ENCODE measurements around the gene SUGCT.
A peak's percentile ranks its signal among the peaks of the same experiment; 100 is the strongest.
"Not testable (repeated sequence)": the region's sequence is repeated elsewhere in the genome, so short reads cannot be mapped to it uniquely, and the experiment has no call there.

The SUGCT gene

DNA sequence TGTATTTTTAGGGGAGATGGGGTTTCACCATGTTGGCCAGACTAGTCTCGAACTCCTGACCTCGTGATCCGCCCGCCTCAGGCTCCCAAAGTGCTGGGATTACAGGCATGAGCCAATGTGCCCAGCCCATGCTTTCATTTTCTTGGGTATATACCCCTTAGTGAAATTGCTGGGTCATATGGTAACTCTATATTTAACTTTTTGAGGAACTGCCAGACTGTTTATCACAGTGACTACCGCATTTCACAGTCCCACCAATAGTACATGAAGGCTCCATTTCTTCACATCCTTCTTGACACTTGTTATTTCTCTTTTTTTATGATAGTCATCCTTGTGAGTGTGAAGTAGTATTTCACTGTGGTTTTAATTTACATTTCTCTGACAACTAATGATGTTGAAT is 134.0 kb downstream of the SUGCT start:
- not testable (repeated sequence) for FAIRE-seq

DNA sequence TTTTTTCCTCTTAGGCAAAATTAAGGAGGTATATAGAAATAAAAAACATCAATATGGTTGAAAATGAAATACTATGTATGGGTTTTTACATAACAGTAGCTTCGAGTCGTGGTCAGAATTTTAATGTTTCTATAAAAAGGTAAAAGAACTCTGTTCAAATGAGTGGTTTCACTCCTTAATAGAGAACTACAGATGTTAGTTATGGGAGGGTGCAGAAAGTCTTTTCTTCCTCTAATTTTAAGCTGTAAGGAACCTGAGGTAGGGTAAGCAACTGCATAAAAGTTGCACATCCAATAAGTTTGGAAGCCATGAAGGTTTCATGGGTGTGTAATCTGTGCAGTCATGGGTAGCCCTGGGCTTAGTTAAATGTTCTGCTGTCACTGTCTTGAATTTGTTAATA is 141.3 kb downstream of the SUGCT start:
- FAIRE-seq = no peak

DNA sequence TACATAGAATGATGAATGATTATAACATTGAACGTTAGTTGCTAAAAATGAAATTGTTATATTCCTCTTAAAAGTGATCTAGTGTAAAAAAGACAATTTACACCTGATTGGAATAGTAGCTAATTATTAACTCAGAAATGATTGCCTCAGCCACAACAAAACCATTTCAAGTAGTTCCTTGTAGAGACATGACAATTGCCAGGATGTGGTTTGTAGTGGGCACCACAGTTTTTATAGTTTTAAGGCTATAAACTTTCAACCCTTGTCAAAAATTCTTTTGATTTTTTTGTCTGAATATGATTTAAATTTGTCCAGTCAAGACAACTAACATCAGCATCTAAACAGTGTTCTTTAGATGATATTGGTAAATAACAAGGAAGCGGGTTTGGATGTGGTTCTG is 145.2 kb downstream of the SUGCT start:
- FAIRE-seq = no peak

DNA sequence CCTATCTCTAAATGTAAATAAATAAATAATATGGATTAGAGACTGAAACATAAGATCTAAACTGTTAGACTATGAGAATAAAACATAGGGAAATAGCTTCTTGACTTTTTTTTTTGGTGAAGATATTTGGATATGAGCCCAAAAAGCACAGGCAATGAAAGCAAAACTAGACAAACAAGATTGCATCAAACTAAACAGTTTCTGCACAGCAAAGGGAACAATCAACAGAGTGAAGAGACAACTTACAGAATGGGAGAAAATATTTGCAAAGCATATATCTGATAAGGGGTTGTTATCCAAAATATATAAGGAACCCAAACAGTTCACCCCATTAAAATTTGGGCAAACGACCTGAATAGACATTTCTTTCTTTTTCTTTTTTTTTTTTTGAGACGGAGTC is 148.1 kb downstream of the SUGCT start:
- no peak for FAIRE-seq

GRCh38 chr7:40283391-40283790 is 148.6 kb downstream of the SUGCT start:
- FAIRE-seq = no peak

GRCh38 chr7:40288827-40289226 is 154.0 kb downstream of the SUGCT start:
- no peak for FAIRE-seq

GRCh38 chr7:40297741-40298311 is 163.0 kb downstream of the SUGCT start:
- FAIRE-seq = no peak

GRCh38 chr7:40298421-40298820 is 163.6 kb downstream of the SUGCT start:
- no peak for FAIRE-seq

- FAIRE-seq = no peak
Measured at GRCh38 chr7:40299097-40299496, 164.3 kb downstream of the SUGCT start.

DNA sequence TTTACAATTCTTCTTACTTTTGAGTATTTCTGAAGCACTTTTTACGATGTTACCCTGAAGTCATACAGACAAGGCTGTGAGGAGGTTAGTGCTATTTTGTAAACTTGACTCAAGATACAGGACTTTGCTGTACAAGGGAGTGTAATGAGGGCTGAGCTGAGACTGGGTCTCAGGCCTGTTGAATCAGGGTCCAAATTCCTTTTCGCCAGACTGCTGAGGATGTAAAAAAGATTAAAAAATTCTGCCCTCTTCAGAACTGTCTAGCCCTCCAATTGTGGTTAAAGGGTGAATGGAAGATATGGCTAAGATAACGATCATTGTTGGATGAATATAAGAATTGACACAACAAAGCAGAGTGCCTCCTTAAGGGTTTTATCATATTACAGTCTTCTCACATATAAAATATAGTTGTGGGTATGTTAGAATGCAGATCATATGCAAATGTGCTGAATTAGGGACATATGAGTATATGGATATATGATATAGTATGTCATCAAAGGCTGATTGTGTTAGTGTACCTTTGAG is 165.4 kb downstream of the SUGCT start:
- no peak for FAIRE-seq

DNA sequence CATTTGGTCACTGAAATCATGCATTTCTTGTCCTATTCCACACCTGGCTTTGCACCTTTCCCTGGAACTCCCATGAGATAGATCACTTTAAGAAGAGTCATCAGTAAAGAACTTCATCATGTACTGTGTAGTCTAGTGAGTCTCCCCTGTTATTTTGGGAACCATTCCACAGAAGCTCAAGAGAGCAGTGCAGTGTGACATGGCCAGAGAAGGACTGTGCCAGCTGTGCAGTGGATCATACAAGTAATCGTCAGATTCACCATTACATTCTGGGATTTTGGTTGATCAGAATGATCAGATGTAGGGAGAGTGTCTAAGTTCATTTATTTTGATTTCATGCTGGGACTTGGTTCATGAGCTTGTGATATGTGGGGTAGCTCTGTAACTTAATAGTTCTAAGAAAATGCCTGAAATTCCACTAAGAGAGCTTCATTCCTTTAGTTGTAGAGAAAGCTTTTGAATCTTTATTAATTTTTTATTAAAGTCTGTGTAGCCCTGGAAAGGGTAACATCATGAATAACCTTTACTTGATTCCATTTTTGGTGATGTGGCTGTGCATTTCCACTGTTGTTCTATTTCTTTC is 166.8 kb downstream of the SUGCT start:
- no peak for FAIRE-seq

DNA sequence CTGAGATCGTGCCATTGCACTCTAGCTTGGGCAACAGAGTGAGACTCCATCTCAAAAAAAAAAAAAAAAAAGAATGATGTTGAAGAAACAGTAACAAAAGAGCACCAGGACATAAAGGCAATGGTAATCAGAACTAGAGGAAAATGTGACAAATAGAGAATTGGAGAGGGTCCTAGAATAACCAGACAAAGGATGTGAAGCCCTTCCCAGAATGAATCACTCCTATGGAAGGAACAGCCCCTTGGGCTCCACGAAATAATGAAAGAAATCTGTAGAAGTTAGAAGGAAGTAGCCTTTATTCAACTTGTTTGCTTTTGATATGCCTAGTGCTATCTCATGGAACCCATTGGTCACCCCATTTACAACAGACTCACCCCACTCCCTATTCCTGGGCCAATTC is 169.2 kb downstream of the SUGCT start:
- FAIRE-seq = no peak

DNA sequence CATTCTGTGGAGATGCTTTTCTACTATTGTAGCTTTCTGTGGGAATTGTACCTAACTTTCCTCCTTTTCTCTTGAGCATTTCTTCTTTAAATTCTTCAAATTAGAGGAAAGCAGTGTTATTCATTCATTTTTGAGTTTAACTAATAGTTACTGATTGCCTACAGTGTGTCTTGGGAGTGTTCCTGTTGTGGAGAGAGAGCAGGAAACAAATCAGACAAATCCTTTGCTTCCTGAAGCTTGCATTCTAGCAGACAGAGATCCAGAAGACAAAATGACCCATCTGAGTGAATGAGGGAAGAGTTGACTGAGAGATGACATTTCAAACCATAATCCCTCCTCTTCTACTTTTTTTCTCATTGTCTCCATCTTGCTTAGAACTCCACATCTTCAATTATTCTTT is 170.4 kb downstream of the SUGCT start:
- no peak for FAIRE-seq

GRCh38 chr7:40306025-40306424 is 171.2 kb downstream of the SUGCT start:
- no peak for FAIRE-seq

DNA sequence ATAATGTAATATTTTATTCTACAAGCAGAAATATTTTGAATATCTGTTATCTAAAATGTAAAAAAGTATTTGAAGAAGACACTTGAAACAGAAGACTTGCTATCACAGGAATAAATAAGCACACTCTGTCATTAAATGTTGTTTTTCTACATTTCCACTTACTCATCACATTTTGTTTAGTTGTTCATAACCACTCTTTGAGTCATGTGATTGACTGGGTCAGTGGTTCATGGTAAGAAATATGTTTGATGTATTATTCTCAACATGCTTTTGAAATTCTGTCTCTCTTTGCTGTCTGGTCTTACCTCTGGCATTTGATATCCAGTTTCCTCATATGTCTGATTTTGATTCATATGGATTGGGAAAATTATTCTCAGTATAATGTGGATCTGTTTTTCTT is 171.8 kb downstream of the SUGCT start:
- no peak for FAIRE-seq

DNA sequence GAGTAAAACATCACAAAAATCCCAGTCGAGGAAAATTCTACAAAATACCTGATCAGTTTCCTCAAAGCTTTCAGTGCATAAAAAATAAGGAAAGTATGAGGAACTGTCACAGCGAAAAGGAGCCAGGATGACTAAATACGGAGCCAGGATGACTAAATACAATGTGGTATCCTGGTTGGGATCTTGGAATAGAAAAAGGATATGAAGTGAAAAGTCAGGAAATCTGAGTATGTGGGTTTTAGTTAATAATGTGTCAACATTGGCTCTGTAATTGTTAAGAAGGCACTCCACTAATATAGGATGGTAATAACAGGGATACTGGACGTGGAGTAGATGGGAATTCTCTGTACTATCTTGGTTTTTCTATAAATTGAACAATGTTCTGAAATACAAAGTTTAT is 175.5 kb downstream of the SUGCT start:
- FAIRE-seq = no peak

DNA sequence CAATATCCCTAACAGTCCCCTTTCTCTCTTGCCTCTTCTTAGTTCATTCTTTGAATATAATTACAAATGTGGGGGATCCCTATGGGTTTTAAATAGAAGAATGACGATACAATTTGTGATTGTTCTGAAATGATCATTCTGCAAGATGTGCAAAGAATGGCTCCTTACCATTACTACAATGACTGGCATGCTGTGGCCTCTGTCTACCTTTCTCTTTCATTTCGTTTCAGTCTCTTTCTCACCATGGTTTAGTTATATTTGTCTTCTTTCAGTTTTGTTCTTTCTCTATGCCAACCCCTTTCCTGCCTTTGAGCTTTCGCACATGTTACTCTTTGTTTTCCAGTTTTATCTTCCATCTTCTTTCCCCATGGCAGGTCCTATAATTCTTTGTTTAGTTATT is 176.5 kb downstream of the SUGCT start:
- FAIRE-seq = no peak

DNA sequence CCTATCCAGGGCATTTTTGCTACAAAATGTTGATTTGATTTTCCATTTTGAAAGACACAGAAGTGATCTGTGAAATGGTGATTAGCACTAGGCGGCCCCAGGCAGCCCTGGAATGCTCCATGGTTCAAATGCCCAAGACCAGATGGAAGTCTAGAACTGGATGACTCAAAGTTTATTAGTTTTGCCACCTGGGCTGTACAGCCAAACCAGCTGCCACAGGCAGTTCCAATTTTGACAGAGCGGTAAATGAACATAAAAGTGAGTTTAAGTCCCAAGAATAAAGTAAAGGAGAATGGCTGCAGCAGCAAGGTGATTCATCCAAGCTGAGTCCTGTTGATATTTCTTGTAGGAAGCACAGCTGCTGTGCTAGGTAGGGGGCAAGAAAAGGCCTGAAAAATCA is 180.5 kb downstream of the SUGCT start:
- FAIRE-seq = no peak

DNA sequence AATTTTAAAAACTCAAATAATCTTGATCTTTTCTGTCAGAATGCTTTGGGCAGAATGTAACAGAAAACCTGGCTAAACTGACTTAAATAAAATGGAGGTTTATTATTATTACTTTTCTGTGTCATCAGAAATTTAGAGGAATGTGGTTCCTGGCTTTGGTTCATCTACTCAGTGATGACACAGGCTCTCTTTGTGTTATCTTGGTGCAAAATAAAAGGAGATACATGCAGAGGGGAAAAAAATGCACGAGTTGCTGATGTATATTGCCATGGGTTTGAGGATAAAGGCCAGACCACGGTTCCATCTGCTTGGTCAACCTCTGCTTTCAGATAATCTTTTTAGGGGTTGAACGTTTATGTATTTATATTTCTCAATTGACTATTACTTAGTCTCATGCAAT is 181.4 kb downstream of the SUGCT start:
- FAIRE-seq = no peak

DNA sequence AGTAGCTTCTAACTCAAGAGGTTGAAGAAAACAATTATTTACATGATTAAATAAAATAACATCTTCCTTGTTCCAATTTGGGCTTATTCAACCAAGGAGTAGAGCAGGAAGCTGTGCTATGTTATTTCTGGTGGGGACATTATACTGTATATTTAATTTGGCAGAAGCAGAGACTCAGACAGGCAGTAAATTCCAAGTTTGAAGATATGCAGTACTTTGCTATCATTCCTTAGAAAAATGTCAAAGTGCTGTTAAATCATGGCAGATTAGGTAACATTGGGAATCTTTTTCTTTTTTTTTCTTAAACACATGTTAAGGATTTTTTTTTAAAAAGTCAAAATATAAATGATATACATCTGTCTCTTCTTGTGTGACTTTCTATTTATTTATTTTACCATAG is 190.1 kb downstream of the SUGCT start:
- no peak for FAIRE-seq

DNA sequence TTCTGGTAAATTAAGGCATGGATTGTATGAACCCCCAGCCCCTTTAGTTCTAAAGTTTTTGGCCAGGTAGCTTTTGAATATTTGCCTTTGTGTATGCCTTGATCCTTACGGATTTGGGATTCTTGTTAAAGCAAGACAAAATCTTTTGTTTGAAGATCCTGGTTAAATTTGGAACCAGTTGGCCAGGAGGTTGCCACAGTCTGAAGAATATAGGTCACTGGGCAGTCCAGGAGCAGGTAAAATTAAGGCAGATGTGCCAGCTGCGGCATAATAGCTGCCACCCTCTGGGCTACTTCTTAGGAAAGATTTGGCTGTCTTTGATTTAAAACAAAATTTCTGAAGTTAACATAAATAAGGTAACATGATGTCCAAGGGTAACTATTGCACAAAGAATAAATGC is 192.3 kb downstream of the SUGCT start:
- no peak for FAIRE-seq

DNA sequence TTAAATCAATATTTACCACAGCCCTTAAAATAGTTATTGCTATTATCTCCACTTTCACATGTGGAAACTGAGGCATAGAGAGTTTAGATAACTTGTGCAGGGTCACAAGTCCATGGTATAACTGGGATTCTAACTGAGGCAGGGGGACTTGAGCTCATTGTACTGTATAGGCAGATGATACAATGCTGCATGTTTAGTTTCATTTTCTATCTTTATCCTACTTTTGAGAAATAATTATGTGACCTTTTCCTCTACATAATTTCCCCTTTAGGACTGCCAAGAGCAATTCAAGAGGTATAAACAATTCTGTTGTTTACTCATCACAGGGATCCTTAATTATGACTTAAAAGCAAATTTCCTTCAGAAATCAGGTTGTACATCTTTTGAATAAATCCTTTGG is 193.1 kb downstream of the SUGCT start:
- no peak for FAIRE-seq

DNA sequence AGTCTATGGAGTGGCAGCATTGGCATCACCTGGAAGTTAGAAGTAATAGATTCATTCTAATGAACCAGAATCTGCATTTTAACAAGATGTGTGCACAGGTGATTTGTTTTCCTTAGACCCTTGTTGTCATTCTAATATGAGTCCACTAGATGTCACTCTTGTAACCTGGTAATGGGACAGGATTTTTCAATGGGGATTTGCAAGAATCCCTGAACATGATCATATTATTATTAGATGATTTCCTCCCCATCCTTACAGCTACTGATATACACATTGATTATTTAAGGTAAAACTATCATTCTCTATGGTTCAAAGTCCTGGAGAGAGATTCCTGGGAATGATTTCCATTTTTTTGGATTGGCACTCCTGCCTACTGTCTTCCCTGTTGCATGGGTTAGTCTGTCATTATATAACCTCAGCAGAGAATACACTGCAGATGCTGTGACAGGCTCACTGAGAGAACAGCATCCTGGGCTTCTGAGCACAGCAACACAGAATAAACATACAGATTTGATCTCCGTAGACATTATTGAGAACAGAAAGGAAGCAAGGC is 194.9 kb downstream of the SUGCT start:
- FAIRE-seq = peak; percentile 93

DNA sequence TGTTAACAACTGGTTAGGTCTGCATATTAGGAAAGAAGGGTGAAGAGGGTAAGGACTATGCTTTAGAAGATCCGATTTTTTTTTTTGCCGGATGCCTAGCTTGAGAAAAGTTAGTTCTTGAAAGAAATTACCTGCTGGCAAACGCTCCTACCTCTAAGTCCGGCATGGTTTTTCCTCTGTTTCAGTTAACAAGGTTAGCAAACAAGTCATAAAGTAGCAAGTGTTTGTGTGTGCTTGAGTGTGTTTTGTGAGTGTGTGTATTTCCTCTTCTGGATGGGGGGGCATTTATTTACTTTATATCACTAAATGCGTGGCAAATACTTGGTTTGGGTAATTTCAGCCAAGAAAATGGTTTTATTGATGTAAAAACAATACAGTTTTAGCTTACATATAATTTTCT is 195.6 kb downstream of the SUGCT start:
- FAIRE-seq = no peak

- no peak for FAIRE-seq
Measured at GRCh38 chr7:40331915-40332314, 197.1 kb downstream of the SUGCT start.
